Stimulated activated CD8-positive, alpha-beta memory T cell treated with anti-CD3 and anti-CD28 coated beads, Interleukin-12 subunit alpha, Interleukin-12 subunit beta, amount 100 ng/mL, for 24 hours (primary cell): Measurements from ENCODE around the gene KCNJ12.
"Not testable (repeated sequence)": the region's sequence is repeated elsewhere in the genome, so short reads cannot be mapped to it uniquely, and the experiment has no call there.

Experiments used
- DNase-seq: peaks from one replicate; pipeline ENCODE4 v3.0.0-alpha.2; 2020; ENCODE audit errors: extremely low read depth

The KCNJ12 gene

DNA sequence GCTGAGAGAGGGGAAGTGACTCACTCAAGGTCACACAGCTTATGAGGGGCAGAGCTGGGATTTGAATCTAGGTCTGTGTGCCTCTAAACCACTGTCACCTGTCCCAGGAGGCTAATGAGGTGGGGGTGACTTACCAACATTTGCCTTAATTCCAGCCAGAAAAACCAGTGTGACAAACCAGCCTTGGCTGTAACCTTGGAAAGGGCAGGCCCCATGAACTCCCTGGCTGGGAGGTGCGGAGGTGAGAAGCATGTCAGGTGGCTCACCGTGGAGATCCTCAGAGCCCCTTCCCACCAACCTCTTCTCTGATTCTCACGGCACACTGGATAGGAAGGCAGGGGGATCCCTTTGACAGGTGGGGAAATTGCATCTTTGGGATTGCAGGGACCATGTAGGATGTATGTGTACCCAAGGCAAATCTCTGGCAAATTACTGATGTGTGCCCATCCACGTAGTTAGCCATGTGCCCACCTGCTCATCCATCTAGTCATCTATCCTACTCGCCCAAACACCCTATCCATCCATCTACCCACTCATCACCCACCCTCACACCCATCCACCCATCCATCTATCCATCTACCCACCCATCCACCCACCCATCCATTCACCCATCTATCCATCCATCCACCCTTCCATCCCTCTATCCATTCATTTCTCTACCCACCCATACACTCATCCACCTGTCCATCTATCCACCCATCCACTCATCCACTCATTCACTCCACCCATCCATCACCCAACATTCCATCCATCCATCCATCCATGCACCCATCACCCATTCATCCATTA, 30.7 kb downstream of the KCNJ12 start:
- not testable (repeated sequence) for DNase-seq

GRCh38 chr17:21407752-21408151, 31.6 kb downstream of the KCNJ12 start:
- DNase-seq, result not testable (repeated sequence)

GRCh38 chr17:21408224-21408623, 32.1 kb downstream of the KCNJ12 start:
- not testable (repeated sequence) for DNase-seq

DNA sequence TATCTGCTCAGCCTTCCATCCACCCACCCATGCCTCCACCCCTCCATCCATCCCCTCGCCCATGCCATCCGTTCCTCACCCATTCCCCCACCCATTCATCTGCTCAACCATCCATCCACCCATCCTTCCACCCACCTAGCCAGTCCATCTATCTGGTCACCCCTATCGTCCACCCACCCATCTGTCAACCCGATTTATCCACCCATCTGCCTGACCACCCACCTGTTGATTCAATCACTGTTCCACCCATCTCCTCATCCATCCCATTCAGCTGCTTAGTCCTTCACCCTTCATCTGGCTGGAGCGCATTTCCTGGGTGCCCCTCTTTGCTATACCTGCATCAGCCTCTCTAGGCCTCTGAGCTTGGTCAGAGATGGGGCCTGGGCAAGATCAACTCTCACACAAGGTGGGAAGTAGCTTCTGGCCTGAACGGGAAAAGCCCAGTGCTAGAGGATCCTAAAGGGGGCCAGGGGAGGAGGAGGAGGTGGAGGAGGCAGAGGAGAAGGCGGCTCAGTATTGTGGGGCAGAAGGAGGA, 32.7 kb downstream of the KCNJ12 start:
- not testable (repeated sequence) for DNase-seq

DNA sequence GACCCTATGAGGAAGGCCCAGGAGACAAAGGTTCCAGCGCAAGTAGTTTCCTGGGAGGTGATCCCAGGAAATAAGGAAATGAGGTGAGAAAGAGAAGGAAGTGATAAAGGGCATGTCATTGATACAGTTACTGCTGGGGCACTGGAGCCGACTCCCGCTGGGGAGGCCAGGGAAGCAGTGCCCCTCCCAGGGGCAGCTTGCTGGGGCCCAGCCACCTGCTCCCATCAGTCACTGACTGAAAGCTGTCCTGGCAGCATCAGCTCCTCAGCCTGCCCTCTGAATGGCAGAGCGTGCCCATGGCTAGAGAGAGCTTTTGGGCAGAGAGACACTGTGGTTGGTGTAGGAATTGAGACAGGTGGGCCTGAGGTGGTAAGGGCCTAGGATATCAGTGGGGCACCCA, 33.2 kb downstream of the KCNJ12 start:
- DNase-seq, result not testable (repeated sequence)

DNA sequence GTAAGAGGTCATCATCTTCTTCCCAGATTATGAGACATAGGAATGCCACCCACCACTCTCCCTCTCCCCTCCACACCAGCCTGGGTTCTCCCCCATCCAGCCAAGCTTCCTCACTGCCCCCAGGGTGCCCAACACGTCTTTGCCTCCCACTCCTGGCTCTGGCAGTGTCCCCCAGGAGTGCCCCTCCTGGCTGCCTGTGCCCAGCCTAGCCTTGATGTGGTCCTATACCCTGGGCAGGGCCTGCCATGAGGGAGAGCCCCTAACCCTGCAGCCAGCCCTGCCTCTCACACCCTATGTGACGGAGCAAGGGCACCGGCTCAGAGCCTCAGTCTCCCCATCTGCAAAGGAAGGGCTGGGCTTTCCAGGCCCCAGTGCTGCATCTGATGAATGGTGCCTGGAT, 33.8 kb downstream of the KCNJ12 start:
- not testable (repeated sequence) for DNase-seq

- DNase-seq, result not testable (repeated sequence)
Measured at GRCh38 chr17:21410371-21410770, 34.2 kb downstream of the KCNJ12 start.

- not testable (repeated sequence) for DNase-seq
Measured at GRCh38 chr17:21410906-21411678, 34.9 kb downstream of the KCNJ12 start.

GRCh38 chr17:21411679-21412205, 35.6 kb downstream of the KCNJ12 start:
- DNase-seq, result not testable (repeated sequence)

- DNase-seq, result not testable (repeated sequence)
Measured at GRCh38 chr17:21412207-21412681, 36.1 kb downstream of the KCNJ12 start.

GRCh38 chr17:21413570-21414279, 37.6 kb downstream of the KCNJ12 start:
- not testable (repeated sequence) for DNase-seq

DNA sequence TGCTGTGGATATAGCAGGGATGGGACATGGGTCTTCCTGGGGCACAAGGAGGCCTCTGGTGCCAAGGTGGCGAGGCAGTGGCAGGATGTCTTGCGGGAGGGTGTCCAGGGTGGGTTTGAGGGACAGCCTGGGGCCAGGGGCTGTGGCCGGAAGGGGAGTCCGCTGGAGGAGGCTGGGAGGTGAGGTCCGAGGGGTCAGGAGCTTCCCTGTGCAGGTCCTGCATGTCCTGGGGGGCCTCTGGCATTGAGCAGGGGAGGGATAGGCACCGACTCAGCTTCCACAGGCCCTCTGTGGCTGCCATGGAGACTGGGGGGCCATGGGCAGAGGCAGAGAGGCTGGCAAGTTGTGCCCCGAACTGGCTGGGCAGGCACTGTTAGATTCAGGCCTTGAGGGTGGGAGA, 38.5 kb downstream of the KCNJ12 start:
- not testable (repeated sequence) for DNase-seq

DNA sequence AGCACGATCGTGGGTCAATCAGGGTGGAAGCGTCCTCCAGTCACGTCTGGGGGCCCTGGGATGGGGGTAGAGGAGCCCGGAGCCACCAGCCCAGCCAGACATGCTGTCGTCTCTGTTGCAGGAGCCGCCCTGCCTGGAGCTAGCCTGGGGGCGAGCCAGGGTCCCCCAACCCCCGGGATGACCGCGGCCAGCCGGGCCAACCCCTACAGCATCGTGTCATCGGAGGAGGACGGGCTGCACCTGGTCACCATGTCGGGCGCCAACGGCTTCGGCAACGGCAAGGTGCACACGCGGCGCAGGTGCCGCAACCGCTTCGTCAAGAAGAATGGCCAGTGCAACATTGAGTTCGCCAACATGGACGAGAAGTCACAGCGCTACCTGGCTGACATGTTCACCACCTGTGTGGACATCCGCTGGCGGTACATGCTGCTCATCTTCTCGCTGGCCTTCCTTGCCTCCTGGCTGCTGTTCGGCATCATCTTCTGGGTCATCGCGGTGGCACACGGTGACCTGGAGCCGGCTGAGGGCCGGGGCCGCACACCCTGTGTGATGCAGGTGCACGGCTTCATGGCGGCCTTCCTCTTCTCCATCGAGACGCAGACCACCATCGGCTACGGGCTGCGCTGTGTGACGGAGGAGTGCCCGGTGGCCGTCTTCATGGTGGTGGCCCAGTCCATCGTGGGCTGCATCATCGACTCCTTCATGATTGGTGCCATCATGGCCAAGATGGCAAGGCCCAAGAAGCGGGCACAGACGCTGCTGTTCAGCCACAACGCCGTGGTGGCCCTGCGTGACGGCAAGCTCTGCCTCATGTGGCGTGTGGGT, 39.2 kb downstream of the KCNJ12 start:
- DNase-seq, result not testable (repeated sequence)

DNA sequence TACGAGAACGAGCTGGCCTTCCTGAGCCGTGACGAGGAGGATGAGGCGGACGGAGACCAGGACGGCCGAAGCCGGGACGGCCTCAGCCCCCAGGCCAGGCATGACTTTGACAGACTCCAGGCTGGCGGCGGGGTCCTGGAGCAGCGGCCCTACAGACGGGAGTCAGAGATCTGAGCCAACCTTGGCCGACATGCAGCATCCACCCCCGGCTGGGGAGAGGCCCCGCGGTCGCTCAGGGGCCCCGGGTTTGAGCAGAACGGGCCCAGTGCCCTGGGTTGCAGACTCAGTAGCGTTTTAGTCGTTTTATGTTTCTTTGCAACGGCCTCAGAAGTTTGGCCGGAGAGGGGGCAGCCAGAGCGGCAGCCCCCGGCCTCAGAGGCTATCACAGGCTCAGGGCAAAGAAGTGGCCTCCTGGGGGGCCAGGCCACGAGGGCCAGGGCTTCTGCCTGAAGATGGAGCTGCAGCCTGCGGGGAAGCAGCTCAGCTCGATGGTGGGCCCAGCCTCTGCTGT, 40.4 kb downstream of the KCNJ12 start:
- not testable (repeated sequence) for DNase-seq

DNA sequence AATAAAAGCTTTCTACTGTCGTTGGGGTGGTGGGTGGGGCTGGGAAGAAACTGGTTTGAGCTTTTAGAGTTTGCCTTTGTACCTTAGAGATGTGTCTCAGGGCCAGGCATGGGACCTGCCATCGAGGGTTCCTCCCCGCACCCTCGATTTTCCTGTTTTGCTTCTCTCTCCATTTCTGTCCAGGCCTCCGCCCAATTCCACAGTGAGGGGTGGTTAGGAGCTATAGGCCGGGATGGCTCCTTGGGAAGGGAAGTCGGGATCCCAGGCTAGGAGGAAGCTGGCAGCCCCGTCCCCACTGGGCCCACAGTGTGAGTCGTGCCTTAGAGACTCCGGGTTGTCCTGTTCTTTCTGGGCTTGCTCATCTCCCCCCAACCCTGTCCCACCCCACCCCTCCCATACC, 41.2 kb downstream of the KCNJ12 start:
- DNase-seq, result not testable (repeated sequence)

DNA sequence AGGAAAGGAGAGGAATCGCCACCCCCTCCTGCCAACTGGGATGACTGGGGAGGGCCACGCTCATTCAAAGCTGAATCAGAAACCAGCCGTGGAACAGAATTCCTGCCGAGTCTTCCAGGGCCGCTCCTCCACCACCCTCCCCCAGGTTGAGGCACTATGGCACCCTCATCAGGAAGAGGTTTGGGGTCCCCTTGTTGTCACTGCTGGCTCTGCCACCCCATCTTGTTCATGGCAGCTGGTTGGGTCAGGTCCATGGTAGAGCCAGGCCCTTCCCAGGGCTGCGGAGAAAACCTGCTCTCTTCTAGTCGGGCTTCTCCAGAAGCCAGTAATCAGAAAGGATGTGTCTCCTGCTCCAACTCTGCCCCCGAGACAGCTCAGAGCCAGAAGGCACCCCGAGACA, 41.8 kb downstream of the KCNJ12 start:
- DNase-seq, result no peak

DNA sequence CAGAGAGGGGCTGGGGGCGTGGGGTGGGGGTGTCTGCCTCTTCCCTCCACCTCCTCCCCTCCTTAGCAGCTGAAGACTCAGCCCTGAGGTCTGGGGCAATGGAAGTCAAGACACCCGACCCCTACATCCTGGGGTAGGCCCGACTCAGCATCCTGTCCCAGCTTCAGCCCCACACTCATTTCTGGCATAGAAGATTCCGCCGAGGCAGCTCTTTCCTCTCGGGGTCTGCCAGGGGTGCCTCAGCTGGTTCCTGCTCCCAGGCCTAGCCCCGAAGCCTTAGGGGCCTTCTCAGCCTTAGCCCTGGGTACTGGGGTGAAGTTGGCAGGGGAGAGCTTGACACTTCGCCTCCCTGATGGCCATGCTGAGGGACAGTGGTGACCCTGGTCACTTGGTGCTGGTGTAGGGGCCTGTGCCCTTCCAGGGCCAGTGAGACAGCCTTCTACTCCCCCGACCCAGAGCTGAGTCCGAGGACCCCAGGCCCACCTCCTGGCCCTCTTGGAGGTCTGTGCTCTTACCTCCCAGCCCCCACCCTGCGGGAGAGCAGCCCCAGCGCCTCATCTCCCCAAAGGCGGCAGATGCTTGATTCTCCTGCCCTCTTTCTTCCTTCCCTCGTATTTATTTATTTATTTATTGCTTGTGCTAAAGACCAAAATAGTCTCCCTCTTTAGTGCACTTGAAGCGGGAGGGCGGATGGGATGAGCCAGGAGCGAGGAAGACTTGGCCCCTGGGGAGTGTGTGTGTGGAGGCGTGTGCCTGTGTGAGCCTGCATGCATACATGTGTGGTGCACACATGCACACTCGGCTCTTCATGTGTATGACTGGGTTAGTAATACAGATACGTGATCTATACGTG, 42.5 kb downstream of the KCNJ12 start:
- no peak for DNase-seq

GRCh38 chr17:21419299-21420239, 43.4 kb downstream of the KCNJ12 start:
- no peak for DNase-seq
